Measurements from ENCODE around the gene SP110.
"Not testable (repeated sequence)": the region's sequence is repeated elsewhere in the genome, so short reads cannot be mapped to it uniquely, and the experiment has no call there.

GRCh38 chr2:230264945-230265344 lies 45.2 kb upstream of the SP110 start:
- not testable (repeated sequence) for TF ChIP-seq POLR2A (IDR thresholded peaks at IDR 0.05; ENCODE audit: low read length); GATA1 (IDR thresholded peaks at IDR 0.05; ENCODE audit: low read depth, low read length)

All from erythroblast (primary cell).